ENCODE results near the gene ZSCAN5B. TPM values are rescaled to one million over a fixed set of nuclear protein-coding genes. Genes with fewer than 3 reads are reported as not detected.
"Not testable (repeated sequence)": the region's sequence is repeated elsewhere in the genome, so short reads cannot be mapped to it uniquely, and the experiment has no call there.

ZSCAN5B gene
- total RNA-seq, 6 experiments from 2014 or later, result 0.12 TPM; not detected in 5

GRCh38 chr19:56189785-56190184, 7.8 kb downstream of the ZSCAN5B start:
- 0 out of 2 replicates have a peak, but pooled peaks have one; percentile 16 for TF ChIP-seq CTCF (IDR thresholded peaks at IDR 0.05)
- Mint-ChIP-seq H3K9me3 (peaks cover 12% of the 10 kb centered on the region), H3K27ac (no peak overlapping the region), H3K4me1 (ENCODE audit: low read depth) (no peaks in the 10 kb centered on the region), H3K36me3 (ENCODE audit: low read depth) (no peaks in the 10 kb centered on the region), H3K27me3 (ENCODE audit: insufficient read depth) (peaks cover 2% of the 10 kb centered on the region; the same call in 1 of the 2 replicates), H3K4me3 (no peak overlapping the region)
- DNase-seq, result no peak

- Mint-ChIP-seq H3K9me3 (peaks cover 8% of the 10 kb centered on the region; the same call in 1 of the 2 replicates), H3K4me3 (no peak overlapping the region), H3K27me3 (ENCODE audit: insufficient read depth) (peaks cover 12% of the 10 kb centered on the region), H3K27ac (no peak overlapping the region), H3K4me1 (ENCODE audit: low read depth) (no peaks in the 10 kb centered on the region), H3K36me3 (ENCODE audit: low read depth) (no peaks in the 10 kb centered on the region)
- no peak for DNase-seq
- no peak for TF ChIP-seq CTCF (IDR thresholded peaks at IDR 0.05)
These were observed 19.9 kb downstream of the ZSCAN5B start for GRCh38 chr19:56177564-56178243.

- Mint-ChIP-seq H3K27ac (no peak overlapping the region), H3K27me3 (ENCODE audit: insufficient read depth) (peaks cover 12% of the 10 kb centered on the region), H3K4me1 (ENCODE audit: low read depth) (no peaks in the 10 kb centered on the region), H3K36me3 (ENCODE audit: low read depth) (no peaks in the 10 kb centered on the region), H3K4me3 (no peak overlapping the region), H3K9me3 (peaks cover 8% of the 10 kb centered on the region; the same call in 1 of the 2 replicates)
- no peak for DNase-seq
- no peak for TF ChIP-seq CTCF (IDR thresholded peaks at IDR 0.05)
These were observed 20.7 kb downstream of the ZSCAN5B start for GRCh38 chr19:56176881-56177280.

- not testable (repeated sequence) for DNase-seq; H3K27ac Mint-ChIP-seq; H3K9me3 Mint-ChIP-seq; H3K36me3 Mint-ChIP-seq (ENCODE audit: low read depth); H3K4me3 Mint-ChIP-seq; H3K4me1 Mint-ChIP-seq (ENCODE audit: low read depth)
- peaks cover 12% of the 10 kb centered on the region for H3K27me3 Mint-ChIP-seq (ENCODE audit: insufficient read depth)
These were observed 21.3 kb downstream of the ZSCAN5B start for GRCh38 chr19:56176310-56176709.

- H3K9me3 Mint-ChIP-seq; H3K4me3 Mint-ChIP-seq; DNase-seq; H3K4me1 Mint-ChIP-seq (ENCODE audit: low read depth); H3K27ac Mint-ChIP-seq; H3K36me3 Mint-ChIP-seq (ENCODE audit: low read depth): not testable (repeated sequence)
- H3K27me3 Mint-ChIP-seq (ENCODE audit: insufficient read depth), result peaks cover 12% of the 10 kb centered on the region
These were observed 21.7 kb downstream of the ZSCAN5B start, which contains the start of gene GALP for GRCh38 chr19:56175861-56176307. GALP (plus strand) TSS chr19:56176008; CDS start chr19:56177109, 1,101 bp downstream.

- no peak for TF ChIP-seq CTCF (IDR thresholded peaks at IDR 0.05)
- Mint-ChIP-seq H3K27me3 (ENCODE audit: insufficient read depth) (peaks cover 12% of the 10 kb centered on the region), H3K36me3 (ENCODE audit: low read depth) (no peaks in the 10 kb centered on the region)
These were observed 23.0 kb downstream of the ZSCAN5B start for GRCh38 chr19:56174550-56174949.

More at GRCh38 chr19:56174550-56174949, 23.0 kb downstream of the ZSCAN5B start:
- Mint-ChIP-seq H3K4me3 (no peak overlapping the region), H3K4me1 (ENCODE audit: low read depth) (no peaks in the 10 kb centered on the region), H3K27ac (no peak overlapping the region), H3K9me3 (no peaks in the 10 kb centered on the region)
- no peak for DNase-seq

Measured in HFFc6 (cell line).